ENCODE measurements around the gene GLUL. TPM values are rescaled to one million over a fixed set of nuclear protein-coding genes. Genes with fewer than 3 reads are reported as not detected.

Gene GLUL
- total and polyA plus RNA-seq, 12 donors: 153 to 1,048 (median 377) TPM

GRCh38 chr1:182347019-182347418, 44.6 kb downstream of the GLUL start:
- Histone ChIP-seq H3K36me3 (replicated peaks in 1 of 2) (no peaks in the 10 kb centered on the region), H3K27ac (no peak overlapping the region), H3K27me3 (no peaks in the 10 kb centered on the region), H3K9me3 (replicated peaks in 1 of 3) (no peaks in the 10 kb centered on the region), H3K4me3 (no peak overlapping the region), H3K4me1 (replicated peaks in 1 of 2) (no peaks in the 10 kb centered on the region)
- 74 to 83% (median 79%) methylated on average over 5 of the region's 5 CpGs for WGBS, 4 donors
- no peak for DNase-seq
- intact Hi-C loops (cut with DNase I): no loop called here
- no peak for TF ChIP-seq CTCF (IDR thresholded peaks at IDR 0.05)
- TF ChIP-seq POLR2A (IDR thresholded peaks at IDR 0.05): no peak

- no peaks in the 10 kb centered on the region for H3K36me3 ChIP-seq (replicated peaks in 1 of 2)
- no peak overlapping the region for H3K27ac ChIP-seq
- H3K4me1 ChIP-seq (replicated peaks in 1 of 2): no peaks in the 10 kb centered on the region
- no peaks in the 10 kb centered on the region for H3K27me3 ChIP-seq
- H3K4me3 ChIP-seq: no peak overlapping the region
- intact Hi-C loops (cut with DNase I): no loop called here
- DNase-seq: peak in 3 of 7 donors; percentile 4 to 21 (median 9)
- TF ChIP-seq POLR2A (IDR thresholded peaks at IDR 0.05): no peak
- no peak for TF ChIP-seq CTCF (IDR thresholded peaks at IDR 0.05)
- H3K9me3 ChIP-seq (replicated peaks in 1 of 3): no peaks in the 10 kb centered on the region
- WGBS, 4 donors: 69 to 80% (median 75%) methylated on average over 10 of the region's 10 CpGs
Measured at GRCh38 chr1:182340233-182341058, 51.1 kb downstream of the GLUL start.

GRCh38 chr1:182339684-182340083, 51.9 kb downstream of the GLUL start:
- Histone ChIP-seq H3K4me1 (replicated peaks in 1 of 2) (no peaks in the 10 kb centered on the region), H3K36me3 (replicated peaks in 1 of 2) (no peaks in the 10 kb centered on the region), H3K9me3 (replicated peaks in 1 of 3) (no peaks in the 10 kb centered on the region), H3K27ac (no peak overlapping the region), H3K27me3 (no peaks in the 10 kb centered on the region), H3K4me3 (no peak overlapping the region)
- TF ChIP-seq POLR2A (IDR thresholded peaks at IDR 0.05) (no peak), CTCF (IDR thresholded peaks at IDR 0.05) (no peak)
- no peak for DNase-seq
- intact Hi-C loops (cut with DNase I): no loop called here
- 81 to 93% (median 89%) methylated on average over 8 of the region's 8 CpGs for WGBS, 4 donors

GRCh38 chr1:182338806-182339370, 52.7 kb downstream of the GLUL start:
- no peak overlapping the region for H3K4me3 ChIP-seq
- H3K27me3 ChIP-seq: no peaks in the 10 kb centered on the region
- H3K9me3 ChIP-seq (replicated peaks in 1 of 3): no peaks in the 10 kb centered on the region
- no peaks in the 10 kb centered on the region for H3K4me1 ChIP-seq (replicated peaks in 1 of 2)
- TF ChIP-seq POLR2A (IDR thresholded peaks at IDR 0.05): no peak
- TF ChIP-seq CTCF (IDR thresholded peaks at IDR 0.05): no peak
- WGBS, 4 donors: 83 to 91% (median 87%) methylated on average over 13 of the region's 13 CpGs
- H3K36me3 ChIP-seq (replicated peaks in 1 of 2): no peaks in the 10 kb centered on the region
- intact Hi-C loops (cut with DNase I): no loop called here
- DNase-seq: no peak
- H3K27ac ChIP-seq: no peak overlapping the region
